Esophagus squamous epithelium (tissue), 4 donors: ENCODE results near the gene HSD3B1.

Experiments
- CTCF ChIP-seq, 6 experiments: fragments of 450-650 bp in 4 of 6; fragments of 200-600 bp in 2 of 6; sonication (generic) in 2 of 6; IDR thresholded peaks; one replicate each; pipeline ENCODE4 v1.5.1; 2016 to 2019; ENCODE audit warnings: antibody characterized with exemption in 6 of 6, mild to moderate bottlenecking in 4 of 6, moderate library complexity in 4 of 6
- POLR2A ChIP-seq, 4 donors: fragments of 450-650 bp; IDR thresholded peaks; one replicate each; pipeline ENCODE4 v1.6.1; 2017; ENCODE audit warnings: antibody characterized with exemption in 4 of 4, mild to moderate bottlenecking in 4 of 4, moderate library complexity in 3 of 4

GRCh38 chr1:119482517-119483425 lies 24.2 kb upstream of the HSD3B1 start:
- TF ChIP-seq CTCF (IDR thresholded peaks at IDR 0.05) (no peak), POLR2A (IDR thresholded peaks at IDR 0.05) (no peak)
